ENCODE results near the gene SLC6A19.
"Not testable (repeated sequence)": the region's sequence is repeated elsewhere in the genome, so short reads cannot be mapped to it uniquely, and the experiment has no call there.

SLC6A19 gene

GRCh38 chr5:1265461-1266455, 64.4 kb downstream of the SLC6A19 start:
- no peak overlapping the region for H3K27ac ChIP-seq (replicated peaks)
- TF ChIP-seq POLR2AphosphoS5 (IDR thresholded peaks at IDR 0.05; ENCODE audit: low read depth) (no peak), GABPA (IDR thresholded peaks at IDR 0.05; ENCODE audit: low read depth) (no peak), REST (IDR thresholded peaks at IDR 0.05; ENCODE audit: insufficient replicate concordance, low read depth) (no peak), SPI1 (IDR thresholded peaks at IDR 0.05; ENCODE audit: borderline replicate concordance, low read depth) (no peak)
- TF ChIP-seq, protein P1, sequence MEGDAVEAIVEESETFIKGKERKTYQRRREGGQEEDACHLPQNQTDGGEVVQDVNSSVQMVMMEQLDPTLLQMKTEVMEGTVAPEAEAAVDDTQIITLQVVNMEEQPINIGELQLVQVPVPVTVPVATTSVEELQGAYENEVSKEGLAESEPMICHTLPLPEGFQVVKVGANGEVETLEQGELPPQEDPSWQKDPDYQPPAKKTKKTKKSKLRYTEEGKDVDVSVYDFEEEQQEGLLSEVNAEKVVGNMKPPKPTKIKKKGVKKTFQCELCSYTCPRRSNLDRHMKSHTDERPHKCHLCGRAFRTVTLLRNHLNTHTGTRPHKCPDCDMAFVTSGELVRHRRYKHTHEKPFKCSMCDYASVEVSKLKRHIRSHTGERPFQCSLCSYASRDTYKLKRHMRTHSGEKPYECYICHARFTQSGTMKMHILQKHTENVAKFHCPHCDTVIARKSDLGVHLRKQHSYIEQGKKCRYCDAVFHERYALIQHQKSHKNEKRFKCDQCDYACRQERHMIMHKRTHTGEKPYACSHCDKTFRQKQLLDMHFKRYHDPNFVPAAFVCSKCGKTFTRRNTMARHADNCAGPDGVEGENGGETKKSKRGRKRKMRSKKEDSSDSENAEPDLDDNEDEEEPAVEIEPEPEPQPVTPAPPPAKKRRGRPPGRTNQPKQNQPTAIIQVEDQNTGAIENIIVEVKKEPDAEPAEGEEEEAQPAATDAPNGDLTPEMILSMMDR (IDR thresholded peaks at IDR 0.05; ENCODE audit: insufficient read depth, low read length), result no peak
- DNase-seq (ENCODE audit: low read depth in 1 of 2, low spot score in 1 of 2), result no peak
- no peak overlapping the region for H3K4me3 ChIP-seq (replicated peaks; ENCODE audit: insufficient read depth, low read length)
- H3K27me3 ChIP-seq (ENCODE audit: insufficient read depth, poor library complexity, severe bottlenecking), result no peaks in the 10 kb centered on the region

DNA sequence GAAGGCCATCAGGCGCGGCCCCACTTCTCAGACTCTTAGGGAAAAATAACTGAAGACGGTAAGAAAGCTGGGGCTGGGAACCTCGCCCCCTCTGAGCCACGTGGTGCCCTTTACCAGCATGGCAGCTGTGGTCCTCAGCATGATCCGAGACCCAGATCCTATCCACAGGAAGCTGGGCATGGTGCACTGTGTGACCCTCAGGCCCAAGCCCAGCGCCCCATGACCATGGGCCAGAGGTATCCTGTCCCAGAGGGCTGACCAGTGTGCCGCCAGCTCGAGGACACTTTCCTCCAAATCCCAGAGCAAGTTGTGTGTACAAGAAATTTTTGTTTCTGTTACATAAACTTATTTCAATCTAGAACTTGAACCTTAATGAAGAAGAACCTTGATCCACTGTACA, 65.4 kb downstream of the SLC6A19 start:
- no peaks in the 10 kb centered on the region for H3K27me3 ChIP-seq (ENCODE audit: insufficient read depth, poor library complexity, severe bottlenecking)
- TF ChIP-seq, protein P1 (IDR thresholded peaks at IDR 0.05; ENCODE audit: insufficient read depth, low read length), result no peak
- TF ChIP-seq GABPA (IDR thresholded peaks at IDR 0.05; ENCODE audit: low read depth) (no peak), POLR2AphosphoS5 (IDR thresholded peaks at IDR 0.05; ENCODE audit: low read depth) (no peak), REST (IDR thresholded peaks at IDR 0.05; ENCODE audit: insufficient replicate concordance, low read depth) (no peak), SPI1 (IDR thresholded peaks at IDR 0.05; ENCODE audit: borderline replicate concordance, low read depth) (no peak)
- DNase-seq (ENCODE audit: low read depth in 1 of 2, low spot score in 1 of 2), result no peak
- H3K4me3 ChIP-seq (replicated peaks; ENCODE audit: insufficient read depth, low read length), result no peak overlapping the region
- H3K27ac ChIP-seq (replicated peaks), result no peak overlapping the region

DNA sequence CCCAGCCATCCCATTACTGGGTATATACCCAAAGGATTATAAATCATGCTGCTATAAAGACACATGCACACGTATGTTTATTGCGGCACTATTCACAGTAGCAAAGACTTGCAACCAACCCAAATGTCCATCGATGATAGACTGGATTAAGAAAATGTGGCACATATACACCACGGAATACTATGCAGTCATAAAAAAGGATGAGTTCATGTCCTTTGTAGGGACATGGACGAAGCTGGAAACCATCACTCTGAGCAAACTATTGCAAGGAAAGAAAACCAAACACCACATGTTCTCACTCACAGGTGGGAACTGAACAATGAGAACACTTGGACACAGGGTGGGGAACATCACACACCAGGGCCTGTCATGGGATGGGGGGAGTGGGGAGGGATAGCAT, 66.1 kb downstream of the SLC6A19 start:
- not testable (repeated sequence) for DNase-seq (ENCODE audit: low read depth in 1 of 2, low spot score in 1 of 2); H3K27ac ChIP-seq (replicated peaks); H3K4me3 ChIP-seq (replicated peaks; ENCODE audit: insufficient read depth, low read length); H3K27me3 ChIP-seq (ENCODE audit: insufficient read depth, poor library complexity, severe bottlenecking)

DNA sequence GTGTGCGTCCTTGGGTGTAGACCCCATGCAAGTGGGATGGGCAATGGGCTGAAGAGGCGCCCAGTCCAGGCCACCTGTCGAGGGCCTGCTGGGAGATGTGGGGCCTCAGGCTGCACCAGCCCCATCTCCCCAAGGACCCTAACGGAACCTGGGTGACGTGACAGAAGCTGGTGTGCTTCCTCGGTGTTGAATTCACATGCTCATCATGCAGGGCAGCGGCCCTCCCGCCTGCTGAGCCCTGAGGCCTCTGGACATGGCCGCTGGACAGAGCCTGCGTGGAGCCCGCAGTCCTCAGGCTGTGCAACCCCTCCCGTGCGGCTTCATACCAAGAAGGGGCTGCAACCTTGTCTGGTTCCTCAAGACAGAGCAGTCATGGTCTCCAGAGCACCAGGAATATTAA, 66.7 kb downstream of the SLC6A19 start:
- no peak for DNase-seq (ENCODE audit: low read depth in 1 of 2, low spot score in 1 of 2)
- no peaks in the 10 kb centered on the region for H3K27me3 ChIP-seq (ENCODE audit: insufficient read depth, poor library complexity, severe bottlenecking)
- no peak for TF ChIP-seq POLR2AphosphoS5 (IDR thresholded peaks at IDR 0.05; ENCODE audit: low read depth)
- no peak for TF ChIP-seq REST (IDR thresholded peaks at IDR 0.05; ENCODE audit: insufficient replicate concordance, low read depth)
- TF ChIP-seq, protein P1 (IDR thresholded peaks at IDR 0.05; ENCODE audit: insufficient read depth, low read length), result no peak
- TF ChIP-seq SPI1 (IDR thresholded peaks at IDR 0.05; ENCODE audit: borderline replicate concordance, low read depth), result no peak
- no peak for TF ChIP-seq GABPA (IDR thresholded peaks at IDR 0.05; ENCODE audit: low read depth)
- H3K27ac ChIP-seq (replicated peaks), result no peak overlapping the region
- no peak overlapping the region for H3K4me3 ChIP-seq (replicated peaks; ENCODE audit: insufficient read depth, low read length)
